ENCODE data around the gene ALG1L2.
"Not testable (repeated sequence)": the region's sequence is repeated elsewhere in the genome, so short reads cannot be mapped to it uniquely, and the experiment has no call there.

Gene ALG1L2

DNA sequence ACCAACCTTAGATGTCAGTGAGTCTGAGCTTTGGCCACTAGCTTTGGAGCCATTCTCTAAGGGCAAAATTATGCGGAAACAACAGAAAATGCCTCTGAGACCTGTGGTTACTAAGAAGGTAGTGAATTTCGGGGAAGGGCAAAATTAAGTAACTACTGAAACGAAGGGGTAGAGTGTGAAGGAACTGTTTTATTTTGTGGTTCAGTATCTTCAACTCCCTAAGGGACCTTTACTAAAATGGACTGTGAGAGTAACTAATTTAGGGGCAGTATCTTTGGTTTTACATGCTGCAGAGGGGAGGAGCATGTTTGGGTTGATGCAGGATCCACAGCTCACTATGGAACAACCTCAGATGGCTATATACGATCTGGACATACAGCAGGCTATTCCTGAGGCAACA lies 8.0 kb upstream of the ALG1L2 start:
- Histone ChIP-seq H3K9me3 (ENCODE audit: low read length) (no peaks in the 10 kb centered on the region), H3K4me1 (ENCODE audit: insufficient read depth, low read length) (no peaks in the 10 kb centered on the region), H3K9ac (ENCODE audit: low read length) (no peak overlapping the region), H3K27me3 (ENCODE audit: control insufficient read depth in 1 of 2, insufficient read depth in 2 of 2, low read length in 2 of 2) (no peaks in the 10 kb centered on the region), H3K36me3 (ENCODE audit: insufficient read depth, low read length) (no peaks in the 10 kb centered on the region), H3K4me3 (ENCODE audit: low read depth in 1 of 2, low read length in 2 of 2) (no peak overlapping the region), H3K27ac (ENCODE audit: low read depth, low read length) (no peak overlapping the region)

DNA sequence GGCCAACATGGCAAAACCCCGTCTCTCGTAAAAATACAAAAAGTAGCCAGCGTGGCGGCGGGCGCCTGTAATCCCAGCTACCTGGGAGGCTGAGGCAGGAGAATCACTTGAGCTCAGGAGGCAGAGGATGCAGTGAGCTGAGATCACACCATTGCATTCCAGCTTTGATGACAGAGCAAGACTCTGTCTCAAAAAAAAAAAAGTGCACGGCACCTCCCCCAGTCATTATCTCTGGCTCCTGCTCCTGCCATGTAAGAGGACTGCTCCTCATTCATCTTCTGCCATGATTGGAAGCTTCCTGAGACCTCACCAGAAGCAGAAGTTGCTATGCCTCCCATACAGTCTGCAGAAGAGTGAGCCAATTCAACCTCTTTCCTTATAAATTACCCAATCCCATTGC lies 4.0 kb upstream of the ALG1L2 start:
- no peaks in the 10 kb centered on the region for H3K4me1 ChIP-seq (ENCODE audit: insufficient read depth, low read length)
- no peak overlapping the region for H3K4me3 ChIP-seq (ENCODE audit: low read depth in 1 of 2, low read length in 2 of 2)
- no peak overlapping the region for H3K27ac ChIP-seq (ENCODE audit: low read depth, low read length)
- no peak overlapping the region for H3K9ac ChIP-seq (ENCODE audit: low read length)
- no peaks in the 10 kb centered on the region for H3K27me3 ChIP-seq (ENCODE audit: control insufficient read depth in 1 of 2, insufficient read depth in 2 of 2, low read length in 2 of 2)
- no peaks in the 10 kb centered on the region for H3K9me3 ChIP-seq (ENCODE audit: low read length)
- no peaks in the 10 kb centered on the region for H3K36me3 ChIP-seq (ENCODE audit: insufficient read depth, low read length)

DNA sequence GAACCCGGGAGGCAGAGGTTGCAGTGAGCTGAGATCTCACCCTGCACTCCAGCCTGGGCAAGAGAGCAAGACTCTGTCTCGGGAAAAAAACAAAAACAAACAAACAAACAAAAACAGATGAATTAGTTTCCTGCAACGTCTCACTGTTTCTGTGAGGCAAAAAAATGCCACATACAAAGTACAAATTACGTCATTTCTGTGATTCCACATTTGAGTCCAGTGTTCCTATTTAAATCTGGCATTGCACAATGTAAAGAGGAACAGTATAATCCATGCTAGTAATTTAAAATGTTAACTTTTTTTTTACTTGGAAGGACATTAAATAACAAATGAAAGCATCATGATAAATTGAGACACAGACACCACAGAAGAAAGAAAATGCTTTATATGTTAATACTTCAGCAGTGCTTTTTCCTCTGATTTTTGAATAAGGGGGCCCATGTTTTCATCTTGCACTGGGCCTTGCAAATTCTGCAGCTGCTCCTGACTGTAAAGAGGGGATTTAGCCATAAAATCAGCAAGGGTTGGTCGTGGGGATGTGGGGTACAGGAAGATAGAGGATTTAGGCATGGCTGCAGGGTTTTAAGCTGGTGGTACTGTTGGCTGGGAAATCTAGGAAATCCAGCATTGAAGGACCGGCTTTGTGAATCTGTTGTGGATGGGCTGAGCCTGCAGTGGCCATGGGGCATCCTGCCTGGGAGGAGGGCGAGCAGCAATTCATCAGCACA lies 1.9 kb downstream of the ALG1L2 start:
- not testable (repeated sequence) for H3K27ac ChIP-seq (ENCODE audit: low read depth, low read length); H3K9me3 ChIP-seq (ENCODE audit: low read length); H3K4me3 ChIP-seq (ENCODE audit: low read depth in 1 of 2, low read length in 2 of 2); H3K36me3 ChIP-seq (ENCODE audit: insufficient read depth, low read length); H3K9ac ChIP-seq (ENCODE audit: low read length); H3K27me3 ChIP-seq (ENCODE audit: control insufficient read depth in 1 of 2, insufficient read depth in 2 of 2, low read length in 2 of 2); H3K4me1 ChIP-seq (ENCODE audit: insufficient read depth, low read length)

DNA sequence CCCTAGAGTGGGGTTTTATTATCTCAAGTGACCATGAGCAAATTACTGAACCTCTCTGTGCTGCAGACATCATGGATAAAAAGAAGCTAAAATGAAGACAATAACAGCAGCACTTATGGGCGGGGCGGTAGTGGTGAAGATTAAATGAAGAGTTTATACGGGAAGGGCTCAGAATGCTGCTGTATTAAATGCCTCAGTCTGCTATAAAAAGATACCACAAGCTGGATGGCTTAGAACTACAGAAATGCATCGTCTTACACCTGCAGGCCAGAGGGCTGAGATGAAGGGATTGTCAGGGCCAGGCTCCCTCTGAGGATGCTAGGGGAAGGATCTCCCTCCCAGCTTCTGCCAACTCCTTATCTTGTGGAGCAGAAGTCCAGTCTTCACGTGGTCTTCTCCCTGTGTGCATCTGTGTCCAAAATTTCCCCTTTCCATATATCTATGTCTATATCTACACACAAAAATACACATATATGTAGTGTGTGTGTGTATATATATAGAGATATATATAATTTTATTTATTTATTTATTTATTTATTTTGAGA lies 2.9 kb downstream of the ALG1L2 start:
- no peak overlapping the region for H3K27ac ChIP-seq (ENCODE audit: low read depth, low read length)
- no peaks in the 10 kb centered on the region for H3K9me3 ChIP-seq (ENCODE audit: low read length)
- no peaks in the 10 kb centered on the region for H3K27me3 ChIP-seq (ENCODE audit: control insufficient read depth in 1 of 2, insufficient read depth in 2 of 2, low read length in 2 of 2)
- H3K4me1 ChIP-seq (ENCODE audit: insufficient read depth, low read length), result no peaks in the 10 kb centered on the region
- H3K4me3 ChIP-seq (ENCODE audit: low read depth in 1 of 2, low read length in 2 of 2), result no peak overlapping the region
- no peaks in the 10 kb centered on the region for H3K36me3 ChIP-seq (ENCODE audit: insufficient read depth, low read length)
- no peak overlapping the region for H3K9ac ChIP-seq (ENCODE audit: low read length)

DNA sequence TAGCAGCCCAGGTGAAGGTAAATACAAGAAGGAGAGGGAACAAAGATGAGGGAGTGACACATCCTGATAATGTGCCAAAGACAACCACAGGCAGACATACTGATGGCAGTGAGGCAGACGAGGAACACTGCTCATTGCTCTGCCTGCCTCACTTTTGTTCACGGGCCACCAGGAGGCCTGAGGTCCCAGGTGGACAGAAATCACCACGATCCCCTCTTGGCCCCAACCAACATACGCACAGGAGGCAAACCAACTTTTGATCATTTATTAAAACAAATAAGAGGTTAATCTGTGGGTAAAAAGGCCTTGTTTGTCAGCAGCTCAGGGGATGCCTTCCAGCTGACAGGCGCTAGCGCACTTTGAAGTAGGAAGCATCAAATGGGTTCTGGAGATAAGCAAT lies 4.2 kb downstream of the ALG1L2 start:
- no peaks in the 10 kb centered on the region for H3K4me1 ChIP-seq (ENCODE audit: insufficient read depth, low read length)
- H3K9ac ChIP-seq (ENCODE audit: low read length), result no peak overlapping the region
- no peaks in the 10 kb centered on the region for H3K36me3 ChIP-seq (ENCODE audit: insufficient read depth, low read length)
- H3K27me3 ChIP-seq (ENCODE audit: control insufficient read depth in 1 of 2, insufficient read depth in 2 of 2, low read length in 2 of 2), result no peaks in the 10 kb centered on the region
- H3K27ac ChIP-seq (ENCODE audit: low read depth, low read length), result no peak overlapping the region
- no peaks in the 10 kb centered on the region for H3K9me3 ChIP-seq (ENCODE audit: low read length)
- no peak overlapping the region for H3K4me3 ChIP-seq (ENCODE audit: low read depth in 1 of 2, low read length in 2 of 2)

DNA sequence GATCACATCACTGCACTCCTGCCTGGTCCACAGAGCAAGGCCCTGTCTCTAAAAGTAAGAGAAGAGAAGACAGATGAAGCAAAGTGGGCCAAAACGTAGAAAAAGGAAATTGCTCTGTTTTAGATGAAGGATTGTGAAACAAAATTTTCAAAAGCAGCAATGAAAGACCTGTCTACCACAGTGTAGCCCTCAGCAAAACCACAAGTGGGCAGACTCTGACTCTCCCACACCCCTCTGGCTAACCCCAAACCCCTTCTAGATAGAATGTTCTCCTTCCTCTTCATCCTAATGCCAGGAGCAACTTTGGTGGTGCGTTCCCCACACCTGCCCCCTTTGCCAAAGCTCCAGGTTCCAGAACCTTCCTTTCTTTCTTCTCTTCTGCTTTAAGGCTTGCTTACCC lies 5.0 kb downstream of the ALG1L2 start:
- H3K27me3 ChIP-seq (ENCODE audit: control insufficient read depth in 1 of 2, insufficient read depth in 2 of 2, low read length in 2 of 2); H3K9ac ChIP-seq (ENCODE audit: low read length); H3K9me3 ChIP-seq (ENCODE audit: low read length); H3K27ac ChIP-seq (ENCODE audit: low read depth, low read length); H3K4me3 ChIP-seq (ENCODE audit: low read depth in 1 of 2, low read length in 2 of 2); H3K36me3 ChIP-seq (ENCODE audit: insufficient read depth, low read length); H3K4me1 ChIP-seq (ENCODE audit: insufficient read depth, low read length): not testable (repeated sequence)

DNA sequence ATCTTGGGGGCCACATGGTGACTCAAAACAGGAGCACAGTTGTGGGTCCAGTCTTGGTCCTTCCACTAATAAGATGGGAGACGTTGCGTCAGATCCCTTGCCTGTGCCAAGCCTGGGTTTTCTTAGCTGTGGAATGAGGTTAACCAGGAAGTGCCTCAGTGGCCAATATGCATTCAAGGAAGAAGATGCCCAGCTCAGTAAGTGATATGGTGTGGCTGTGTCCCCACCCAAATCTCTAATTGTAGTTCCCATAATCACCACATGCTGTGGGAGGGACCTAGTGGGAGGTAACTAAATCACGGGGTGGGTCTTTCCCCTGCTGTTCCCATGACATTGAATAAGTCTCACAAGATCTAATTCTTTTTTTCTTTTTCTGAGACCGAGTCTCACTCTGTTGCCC lies 6.4 kb downstream of the ALG1L2 start:
- H3K27me3 ChIP-seq (ENCODE audit: control insufficient read depth in 1 of 2, insufficient read depth in 2 of 2, low read length in 2 of 2), result no peaks in the 10 kb centered on the region
- H3K4me3 ChIP-seq (ENCODE audit: low read depth in 1 of 2, low read length in 2 of 2), result no peak overlapping the region
- no peak overlapping the region for H3K27ac ChIP-seq (ENCODE audit: low read depth, low read length)
- no peak overlapping the region for H3K9ac ChIP-seq (ENCODE audit: low read length)
- no peaks in the 10 kb centered on the region for H3K4me1 ChIP-seq (ENCODE audit: insufficient read depth, low read length)
- no peaks in the 10 kb centered on the region for H3K36me3 ChIP-seq (ENCODE audit: insufficient read depth, low read length)
- no peaks in the 10 kb centered on the region for H3K9me3 ChIP-seq (ENCODE audit: low read length)

DNA sequence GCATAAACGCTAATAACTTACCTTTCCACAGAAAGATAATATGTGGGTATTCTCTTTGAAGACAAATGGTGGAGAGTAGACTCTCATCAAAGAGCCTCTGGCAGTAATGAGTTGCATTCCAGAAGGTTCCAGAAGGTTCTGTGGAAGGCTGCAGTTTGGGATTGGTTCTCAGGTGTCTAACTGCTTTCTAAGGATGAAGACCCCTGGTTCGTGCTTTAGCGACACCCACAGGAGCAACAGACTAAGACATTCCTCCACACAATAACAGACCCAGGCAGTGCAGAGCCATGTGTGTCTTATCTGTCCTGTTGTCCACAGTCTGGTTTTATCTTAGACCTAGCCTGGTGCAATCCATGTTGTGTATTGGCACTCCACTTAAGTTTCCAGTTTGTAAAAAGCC lies 9.1 kb downstream of the ALG1L2 start:
- not testable (repeated sequence) for H3K27ac ChIP-seq (ENCODE audit: low read depth, low read length); H3K4me3 ChIP-seq (ENCODE audit: low read depth in 1 of 2, low read length in 2 of 2); H3K27me3 ChIP-seq (ENCODE audit: control insufficient read depth in 1 of 2, insufficient read depth in 2 of 2, low read length in 2 of 2); H3K4me1 ChIP-seq (ENCODE audit: insufficient read depth, low read length); H3K36me3 ChIP-seq (ENCODE audit: insufficient read depth, low read length); H3K9ac ChIP-seq (ENCODE audit: low read length); H3K9me3 ChIP-seq (ENCODE audit: low read length)

DNA sequence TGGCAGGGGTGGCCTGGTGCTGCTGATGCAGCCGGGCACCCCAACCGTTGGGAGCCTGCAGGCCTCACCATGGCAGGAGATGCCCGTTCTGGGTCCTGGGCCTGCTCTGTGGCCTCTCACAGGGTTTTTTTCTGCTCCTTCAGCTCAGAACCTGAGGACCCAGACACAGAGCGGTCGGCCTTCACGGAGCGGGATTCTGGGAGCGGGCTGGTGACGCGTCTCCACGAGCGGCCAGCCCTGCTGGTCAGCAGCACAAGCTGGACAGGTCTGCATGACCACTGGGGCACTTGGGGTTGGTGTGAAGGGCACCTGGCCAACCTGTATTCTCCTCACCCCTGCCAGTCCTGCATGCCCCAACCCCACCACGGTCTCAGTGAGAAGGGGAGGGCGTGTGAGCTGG lies 10.3 kb downstream of the ALG1L2 start:
- Histone ChIP-seq H3K4me1 (ENCODE audit: insufficient read depth, low read length) (no peaks in the 10 kb centered on the region), H3K4me3 (ENCODE audit: low read depth in 1 of 2, low read length in 2 of 2) (no peak overlapping the region), H3K27ac (ENCODE audit: low read depth, low read length) (no peak overlapping the region)

DNA sequence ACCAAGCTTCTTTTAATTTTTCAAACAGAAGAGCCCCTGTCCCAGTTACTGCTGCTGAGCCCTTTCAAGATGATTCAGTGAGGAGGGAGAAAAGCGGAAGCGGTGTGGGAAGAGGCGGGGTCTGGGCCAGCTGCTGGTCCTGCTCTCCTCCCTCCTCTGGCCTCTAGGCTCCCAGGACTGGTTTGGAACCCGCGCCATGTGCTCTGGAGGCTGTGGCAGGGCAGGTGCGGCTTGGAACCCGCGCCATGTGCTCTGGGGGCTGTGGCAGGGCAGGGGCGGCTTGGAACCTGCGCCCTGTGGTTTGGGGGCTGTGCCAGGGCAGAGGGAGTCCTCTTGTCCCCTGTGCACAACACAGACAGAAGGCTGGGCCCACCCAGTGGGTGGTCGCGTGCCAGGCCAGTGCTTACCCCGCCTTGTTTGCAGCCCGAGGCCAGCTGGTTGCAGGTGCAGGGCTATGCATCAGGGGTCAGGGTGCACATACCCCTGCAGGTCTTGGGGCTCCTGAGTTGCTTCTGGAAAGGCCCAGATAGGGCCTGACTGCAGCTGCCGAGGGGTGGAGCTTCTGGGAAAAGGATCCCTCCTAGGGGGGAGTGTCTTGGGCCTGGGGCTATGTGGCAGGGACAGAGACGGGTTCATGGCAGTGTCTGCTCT lies 12.2 kb downstream of the ALG1L2 start:
- Histone ChIP-seq H3K9me3 (ENCODE audit: low read length) (no peaks in the 10 kb centered on the region), H3K27me3 (ENCODE audit: control insufficient read depth in 1 of 2, insufficient read depth in 2 of 2, low read length in 2 of 2) (no peaks in the 10 kb centered on the region), H3K4me1 (ENCODE audit: insufficient read depth, low read length) (no peaks in the 10 kb centered on the region), H3K9ac (ENCODE audit: low read length) (no peak overlapping the region), H3K27ac (ENCODE audit: low read depth, low read length) (no peak overlapping the region), H3K4me3 (ENCODE audit: low read depth in 1 of 2, low read length in 2 of 2) (no peak overlapping the region), H3K36me3 (ENCODE audit: insufficient read depth, low read length) (no peaks in the 10 kb centered on the region)

More for the DNA sequence above, 10.3 kb downstream of the ALG1L2 start:
- no peaks in the 10 kb centered on the region for H3K36me3 ChIP-seq (ENCODE audit: insufficient read depth, low read length)
- no peak overlapping the region for H3K9ac ChIP-seq (ENCODE audit: low read length)
- no peaks in the 10 kb centered on the region for H3K27me3 ChIP-seq (ENCODE audit: control insufficient read depth in 1 of 2, insufficient read depth in 2 of 2, low read length in 2 of 2)
- no peaks in the 10 kb centered on the region for H3K9me3 ChIP-seq (ENCODE audit: low read length)

DNA sequence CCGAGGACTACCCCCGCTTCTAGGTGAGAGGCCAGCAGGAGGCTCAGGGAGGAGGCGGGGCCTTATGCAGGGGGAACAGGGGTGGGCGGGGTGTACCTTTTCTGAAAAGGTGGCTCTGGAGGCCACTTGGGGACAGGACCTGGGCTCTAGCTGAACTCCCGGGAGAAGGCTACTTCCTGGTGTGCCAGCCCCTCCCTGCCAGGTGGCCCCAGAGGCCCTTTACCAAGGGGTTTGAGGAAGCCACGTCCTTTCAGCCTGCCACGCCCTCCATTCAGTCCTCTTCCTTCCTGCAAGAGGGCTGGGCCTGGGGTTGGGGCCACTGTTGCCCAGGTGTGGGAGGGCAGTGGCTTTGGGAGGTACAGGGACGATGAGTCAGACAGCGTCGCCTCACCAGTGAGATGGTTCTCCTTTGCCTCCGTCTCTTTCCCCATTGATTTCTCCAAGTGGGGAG lies 12.9 kb downstream of the ALG1L2 start:
- H3K9me3 ChIP-seq (ENCODE audit: low read length); H3K36me3 ChIP-seq (ENCODE audit: insufficient read depth, low read length); H3K4me3 ChIP-seq (ENCODE audit: low read depth in 1 of 2, low read length in 2 of 2); H3K4me1 ChIP-seq (ENCODE audit: insufficient read depth, low read length); H3K9ac ChIP-seq (ENCODE audit: low read length); H3K27ac ChIP-seq (ENCODE audit: low read depth, low read length); H3K27me3 ChIP-seq (ENCODE audit: control insufficient read depth in 1 of 2, insufficient read depth in 2 of 2, low read length in 2 of 2): not testable (repeated sequence)

DNA sequence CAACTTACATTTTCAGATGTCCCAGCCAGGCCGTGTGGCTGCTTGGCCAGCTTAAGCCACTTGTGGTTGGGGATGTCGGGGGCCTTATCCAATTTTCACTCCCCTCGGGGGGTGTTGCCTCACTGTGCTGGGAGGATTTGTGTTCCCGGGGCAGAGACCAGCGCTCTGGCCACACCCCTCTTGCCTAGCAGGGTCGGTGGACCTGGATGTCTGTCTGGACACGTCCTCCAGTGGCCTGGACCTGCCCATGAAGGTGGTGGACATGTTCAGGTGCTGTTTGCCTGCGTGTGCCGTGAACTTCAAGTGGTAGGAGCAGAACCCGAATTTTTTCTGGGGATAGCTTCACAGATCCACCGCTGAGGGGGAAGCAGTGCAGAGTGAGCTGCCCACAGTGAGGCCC lies 14.2 kb downstream of the ALG1L2 start:
- H3K27ac ChIP-seq (ENCODE audit: low read depth, low read length); H3K36me3 ChIP-seq (ENCODE audit: insufficient read depth, low read length); H3K4me1 ChIP-seq (ENCODE audit: insufficient read depth, low read length); H3K9ac ChIP-seq (ENCODE audit: low read length); H3K9me3 ChIP-seq (ENCODE audit: low read length); H3K27me3 ChIP-seq (ENCODE audit: control insufficient read depth in 1 of 2, insufficient read depth in 2 of 2, low read length in 2 of 2); H3K4me3 ChIP-seq (ENCODE audit: low read depth in 1 of 2, low read length in 2 of 2): not testable (repeated sequence)
